GM18858 (cell line): ENCODE results near the gene HTRA1.

Experiments used
- ATAC-seq: cut with Tn5 transposase; IDR thresholded peaks from one replicate; pipeline ENCODE4 v1.9.1; 2021; ENCODE audit not compliant: unreplicated experiment

The HTRA1 gene

DNA sequence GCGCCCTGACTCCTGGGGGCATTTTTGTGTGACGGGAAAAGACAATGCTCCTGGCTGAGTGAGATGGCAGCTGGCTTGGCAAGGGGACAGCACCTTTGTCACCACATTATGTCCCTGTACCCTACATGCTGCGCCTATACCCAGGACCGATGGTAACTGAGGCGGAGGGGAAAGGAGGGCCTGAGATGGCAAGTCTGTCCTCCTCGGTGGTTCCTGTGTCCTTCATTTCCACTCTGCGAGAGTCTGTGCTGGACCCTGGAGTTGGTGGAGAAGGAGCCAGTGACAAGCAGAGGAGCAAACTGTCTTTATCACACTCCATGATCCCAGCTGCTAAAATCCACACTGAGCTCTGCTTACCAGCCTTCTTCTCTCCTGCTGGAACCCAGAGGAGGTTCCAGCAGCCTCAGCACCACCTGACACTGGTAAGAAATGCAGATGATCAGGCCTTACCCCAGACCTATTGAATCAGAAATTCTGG lies 6.7 kb upstream of the HTRA1 start, which contains the start of gene ARMS2:
Gene ARMS2, plus strand, starts transcription at position 51 of the 478 bp plus-strand sequence. Its CDS starts 75 bp downstream, at position 126.
- no peak for ATAC-seq

DNA sequence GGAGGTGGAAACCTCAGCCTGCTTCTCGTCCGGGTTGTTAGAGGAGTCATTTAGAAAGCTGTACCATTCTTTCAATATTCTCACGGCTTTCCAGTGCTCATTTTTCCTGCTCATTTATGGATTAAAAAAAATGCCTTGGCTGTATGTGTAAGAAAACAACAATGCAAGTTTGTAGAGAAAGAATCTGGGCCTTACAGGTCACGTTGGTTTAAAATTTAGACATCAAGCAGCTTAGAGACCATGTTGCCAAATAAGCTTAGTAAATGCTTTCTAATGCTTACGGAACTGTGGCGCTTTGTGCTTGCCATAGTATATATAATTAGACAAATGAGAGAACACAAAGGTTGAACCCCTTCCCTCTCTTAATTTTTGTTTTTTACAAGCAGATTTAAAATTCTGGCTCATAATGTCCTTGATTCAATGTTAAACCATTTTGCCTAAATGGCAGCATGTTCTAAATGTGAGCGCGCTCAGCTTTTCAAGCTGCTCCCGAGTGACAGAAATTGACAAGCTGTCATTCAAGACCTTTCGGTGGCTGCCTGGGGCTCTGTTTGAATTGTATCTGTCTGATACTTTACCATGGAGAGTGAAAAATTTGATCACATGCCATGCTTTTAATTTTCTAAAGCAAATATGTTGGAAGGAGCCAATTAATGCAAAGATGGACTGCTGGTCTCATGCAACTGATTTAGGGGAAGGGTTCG lies 5.8 kb upstream of the HTRA1 start:
- ATAC-seq: no peak

DNA sequence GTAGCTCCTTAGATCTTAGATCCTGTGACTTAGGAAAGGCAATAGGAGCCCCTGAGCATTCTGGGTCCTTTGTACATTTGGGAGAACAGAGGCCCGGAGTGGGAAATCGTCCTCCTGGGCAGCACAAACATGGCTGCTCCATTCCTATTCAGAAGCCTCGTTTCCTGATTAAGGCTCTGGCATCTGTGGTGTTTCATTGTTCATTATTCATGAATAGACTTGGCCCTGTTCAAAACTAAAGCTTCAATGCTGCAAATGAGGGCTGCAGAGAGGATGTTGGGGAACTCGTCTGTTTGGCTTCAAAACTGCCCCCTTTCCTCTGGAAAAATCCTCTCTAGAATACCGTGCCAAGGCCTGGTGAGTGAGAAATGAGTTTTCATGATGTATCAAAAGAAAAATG lies 3.4 kb upstream of the HTRA1 start:
- no peak for ATAC-seq

DNA sequence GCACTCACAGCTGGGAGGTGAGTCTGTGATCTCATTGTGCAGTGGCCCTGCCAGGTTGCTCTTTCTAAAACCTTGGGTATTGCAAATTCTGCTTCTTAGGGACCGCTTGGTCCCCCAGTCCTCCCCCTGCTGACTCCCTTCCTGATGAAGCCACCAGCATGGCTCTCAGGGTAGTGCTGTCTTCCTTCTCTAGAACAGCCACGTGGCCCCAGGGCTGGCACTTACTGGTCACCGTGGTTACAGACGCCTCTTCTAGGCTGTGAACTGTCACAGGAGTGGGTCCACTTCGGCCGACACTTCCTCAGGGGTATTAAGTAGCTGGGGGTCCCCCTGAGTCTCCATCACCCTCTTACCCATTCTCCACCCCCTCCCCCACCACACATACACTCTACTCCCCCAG lies 2.7 kb upstream of the HTRA1 start:
- ATAC-seq: no peak

DNA sequence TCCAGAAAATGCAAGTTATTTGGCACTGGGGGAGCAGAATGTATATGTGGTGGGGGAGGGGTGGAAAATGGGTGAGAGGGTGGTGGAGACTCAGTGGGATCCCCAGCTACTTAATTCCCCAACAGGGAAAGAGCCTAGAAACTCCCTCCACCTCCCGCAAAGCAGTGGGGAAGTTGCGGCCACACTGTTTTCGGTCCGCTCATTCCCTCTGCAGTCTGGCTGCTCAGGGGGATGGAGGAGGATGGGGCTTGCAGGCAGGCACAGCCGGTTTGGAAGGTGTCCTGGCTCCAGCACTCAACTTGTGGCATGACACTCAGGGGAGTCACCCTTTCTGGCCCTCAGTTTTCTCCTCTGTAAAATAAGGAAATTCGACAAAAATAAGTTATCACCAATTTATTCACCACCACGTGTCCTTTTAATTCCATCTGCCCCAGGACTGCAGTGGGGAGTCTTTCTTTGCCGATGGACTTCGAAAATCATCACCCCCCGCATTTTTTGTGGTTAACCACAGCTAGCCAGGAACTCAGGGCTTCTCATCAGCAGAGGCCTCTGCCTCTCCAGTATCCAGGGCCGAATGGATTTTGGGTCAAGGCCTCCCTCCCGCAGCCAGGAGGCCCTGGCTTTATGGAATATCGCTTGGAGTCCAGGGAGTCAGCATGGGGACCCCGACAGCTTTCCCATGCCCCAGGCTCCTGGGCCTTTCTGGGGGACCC lies 1.6 kb upstream of the HTRA1 start:
- no peak for ATAC-seq

DNA sequence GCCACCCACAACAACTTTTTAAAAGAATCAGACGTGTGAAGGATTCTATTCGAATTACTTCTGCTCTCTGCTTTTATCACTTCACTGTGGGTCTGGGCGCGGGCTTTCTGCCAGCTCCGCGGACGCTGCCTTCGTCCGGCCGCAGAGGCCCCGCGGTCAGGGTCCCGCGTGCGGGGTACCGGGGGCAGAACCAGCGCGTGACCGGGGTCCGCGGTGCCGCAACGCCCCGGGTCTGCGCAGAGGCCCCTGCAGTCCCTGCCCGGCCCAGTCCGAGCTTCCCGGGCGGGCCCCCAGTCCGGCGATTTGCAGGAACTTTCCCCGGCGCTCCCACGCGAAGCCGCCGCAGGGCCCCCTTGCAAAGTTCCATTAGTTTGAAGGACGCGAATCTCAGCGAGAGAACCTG lies 461 bp upstream of the HTRA1 start:
- ATAC-seq: no peak

DNA sequence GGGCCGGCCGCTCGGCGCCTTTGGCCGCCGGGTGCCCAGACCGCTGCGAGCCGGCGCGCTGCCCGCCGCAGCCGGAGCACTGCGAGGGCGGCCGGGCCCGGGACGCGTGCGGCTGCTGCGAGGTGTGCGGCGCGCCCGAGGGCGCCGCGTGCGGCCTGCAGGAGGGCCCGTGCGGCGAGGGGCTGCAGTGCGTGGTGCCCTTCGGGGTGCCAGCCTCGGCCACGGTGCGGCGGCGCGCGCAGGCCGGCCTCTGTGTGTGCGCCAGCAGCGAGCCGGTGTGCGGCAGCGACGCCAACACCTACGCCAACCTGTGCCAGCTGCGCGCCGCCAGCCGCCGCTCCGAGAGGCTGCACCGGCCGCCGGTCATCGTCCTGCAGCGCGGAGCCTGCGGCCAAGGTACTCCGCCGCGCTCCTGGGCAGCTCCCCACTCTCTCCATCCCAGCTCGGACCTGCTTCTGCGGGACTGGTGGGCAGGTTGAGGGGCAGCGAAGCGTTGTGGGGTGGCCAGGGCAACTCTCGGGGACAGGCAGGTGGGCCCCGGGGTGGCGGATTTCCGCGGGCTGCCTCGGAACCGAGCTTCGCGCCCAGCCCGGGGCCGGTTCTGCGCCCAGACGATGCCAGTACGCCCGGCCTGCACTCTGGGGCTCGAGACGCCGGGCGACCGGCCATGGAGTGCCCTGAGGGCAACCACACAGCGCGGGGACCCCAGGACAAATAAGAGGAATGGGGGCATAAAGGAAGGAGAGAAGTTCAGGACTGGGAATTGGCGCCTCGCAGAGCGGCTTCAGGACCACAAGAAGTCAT lies 578 bp downstream of the HTRA1 start:
- ATAC-seq: no peak

DNA sequence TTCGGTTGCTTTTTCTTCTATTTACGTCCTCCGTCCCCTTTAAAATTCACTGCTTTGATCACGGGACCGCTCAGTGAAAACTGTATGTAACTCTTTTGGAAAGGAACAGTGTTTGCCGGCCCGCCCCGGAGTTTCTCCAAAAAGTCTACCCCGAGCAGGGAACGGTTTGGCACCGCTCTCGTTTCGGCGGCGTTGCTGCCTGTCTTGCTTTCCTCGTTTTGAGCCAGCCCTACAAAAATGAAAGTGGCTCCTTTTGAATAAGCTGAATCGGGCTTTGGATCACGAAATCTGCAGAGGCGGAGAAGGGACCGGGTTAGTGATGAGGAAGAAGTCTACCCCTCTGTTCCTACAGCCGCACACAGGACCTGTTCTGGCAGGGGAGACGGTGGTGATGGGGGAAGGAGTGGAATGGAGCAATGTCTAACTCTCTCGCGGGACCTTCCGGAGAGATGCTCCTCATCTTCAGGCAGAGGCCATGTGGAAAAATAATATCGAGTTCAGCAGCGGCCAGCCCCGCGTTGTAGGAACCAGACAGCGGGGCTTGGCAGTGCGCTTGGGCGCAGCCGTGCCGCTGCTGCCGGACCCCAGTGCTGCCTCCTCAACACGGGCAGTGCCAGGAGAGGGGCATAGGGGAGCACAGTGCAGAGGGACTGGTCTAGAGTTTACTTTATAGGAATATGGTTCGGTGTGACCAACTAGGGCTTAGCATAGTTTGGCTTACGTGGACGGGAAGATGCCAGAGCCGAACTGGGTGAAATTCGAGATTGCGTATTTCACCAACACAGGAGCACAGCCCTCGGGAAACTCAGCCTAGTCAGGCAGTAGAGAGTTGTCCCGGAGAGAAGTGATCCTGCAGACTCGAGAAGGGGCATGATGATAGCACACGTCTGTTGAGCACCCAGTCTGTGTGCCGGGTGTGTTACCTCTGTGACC lies 1.4 kb downstream of the HTRA1 start:
- ATAC-seq: no peak

DNA sequence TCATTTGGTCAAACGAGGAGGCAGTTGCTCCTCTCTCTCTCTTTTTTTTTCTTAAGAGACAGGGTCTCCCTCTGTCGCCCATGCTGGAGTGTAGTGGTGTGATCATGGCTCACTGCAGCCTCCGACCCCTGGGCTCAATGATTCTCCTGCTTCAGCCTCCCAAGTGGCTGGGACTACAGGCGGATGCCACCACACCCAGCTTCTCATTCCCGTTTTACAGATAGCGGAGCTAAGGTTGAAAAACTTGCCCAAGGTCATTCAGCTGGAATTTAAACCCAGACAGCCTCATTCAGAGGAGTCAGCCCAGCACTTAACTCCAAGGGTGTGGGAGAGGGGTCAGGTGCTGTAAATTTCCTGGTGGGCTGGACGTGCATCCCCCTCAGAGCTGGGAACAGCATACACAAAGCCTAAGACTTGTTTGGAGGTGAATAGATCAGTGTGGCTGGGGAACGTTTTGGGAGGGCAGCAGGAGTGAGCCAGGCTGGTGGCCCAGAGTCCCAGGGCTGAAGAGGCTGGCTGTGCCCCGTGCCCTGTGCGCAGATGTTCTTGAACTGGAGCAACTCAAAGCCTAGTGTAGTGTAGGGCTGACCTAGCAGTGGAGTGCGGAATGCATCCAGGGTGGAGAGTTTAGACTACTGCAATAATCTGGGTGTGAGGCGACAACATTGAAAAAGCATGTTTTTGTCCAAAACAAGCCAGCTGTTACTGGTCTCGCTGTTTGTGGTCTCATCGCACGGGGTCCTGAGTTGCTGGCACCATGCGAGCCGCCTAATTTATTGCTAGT lies 2.3 kb downstream of the HTRA1 start:
- ATAC-seq: no peak

DNA sequence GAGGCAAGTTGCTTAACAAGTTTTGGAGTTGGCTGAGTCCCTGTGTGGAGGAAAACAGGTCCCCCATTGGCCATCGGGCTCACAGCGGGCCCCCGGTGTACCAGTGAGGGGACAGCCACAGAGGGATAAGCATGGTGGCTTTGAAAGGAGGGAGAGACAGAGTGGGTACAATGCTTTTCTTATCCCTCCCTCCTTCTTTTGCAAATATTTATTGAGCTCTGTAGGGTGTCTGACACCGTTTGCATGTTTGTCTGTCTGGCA lies 2.8 kb downstream of the HTRA1 start:
- no peak for ATAC-seq

DNA sequence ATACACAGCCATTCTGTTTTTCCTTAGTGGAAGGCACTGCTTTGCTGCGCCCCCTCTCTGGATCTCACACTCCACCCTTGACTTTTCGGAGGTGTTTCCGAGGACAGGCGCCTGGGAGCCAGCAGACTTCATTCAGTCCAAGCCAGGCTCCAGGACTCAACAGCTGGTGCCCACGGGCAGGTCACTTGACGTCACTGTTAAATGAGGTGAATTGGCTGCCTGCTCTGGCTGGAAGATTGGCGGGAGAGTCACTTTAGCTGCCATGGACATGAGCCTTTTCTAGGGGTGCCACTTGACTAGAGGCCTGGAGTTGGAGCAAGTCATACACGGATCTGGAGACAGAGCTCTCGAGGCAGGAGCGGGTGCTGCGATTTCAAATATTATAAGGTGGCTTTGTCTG lies 3.2 kb downstream of the HTRA1 start:
- ATAC-seq: no peak

DNA sequence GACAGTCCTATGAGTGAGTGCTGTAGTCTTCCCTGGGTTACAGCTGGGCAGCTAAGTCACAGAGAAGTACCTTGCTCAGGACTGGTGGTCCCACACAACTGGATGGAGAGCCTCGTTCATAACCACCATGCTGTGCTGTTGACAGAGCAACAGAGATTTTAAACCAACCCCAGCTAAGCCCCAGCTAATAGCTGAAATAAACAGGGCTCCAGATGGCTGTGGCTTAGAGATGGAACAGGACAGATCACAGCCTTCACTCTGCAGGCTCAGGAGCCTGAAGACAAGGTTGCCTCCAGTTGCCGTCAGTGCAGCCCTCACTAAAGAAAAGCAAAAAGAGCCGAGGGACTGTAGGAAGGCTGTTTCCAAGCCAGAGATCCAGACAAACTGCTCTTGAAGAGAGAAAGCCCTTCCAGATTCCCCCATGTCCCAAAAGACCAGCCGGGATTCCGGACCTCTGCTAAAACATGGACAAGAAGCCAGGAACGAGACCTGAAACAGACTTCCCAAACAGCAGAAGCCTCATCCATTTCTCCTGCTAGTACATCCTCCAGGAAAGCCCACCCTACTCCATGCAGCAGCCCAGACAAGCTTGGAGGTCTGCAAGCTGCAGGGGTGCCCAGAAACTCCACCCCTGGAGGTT lies 4.2 kb downstream of the HTRA1 start:
- ATAC-seq: no peak

DNA sequence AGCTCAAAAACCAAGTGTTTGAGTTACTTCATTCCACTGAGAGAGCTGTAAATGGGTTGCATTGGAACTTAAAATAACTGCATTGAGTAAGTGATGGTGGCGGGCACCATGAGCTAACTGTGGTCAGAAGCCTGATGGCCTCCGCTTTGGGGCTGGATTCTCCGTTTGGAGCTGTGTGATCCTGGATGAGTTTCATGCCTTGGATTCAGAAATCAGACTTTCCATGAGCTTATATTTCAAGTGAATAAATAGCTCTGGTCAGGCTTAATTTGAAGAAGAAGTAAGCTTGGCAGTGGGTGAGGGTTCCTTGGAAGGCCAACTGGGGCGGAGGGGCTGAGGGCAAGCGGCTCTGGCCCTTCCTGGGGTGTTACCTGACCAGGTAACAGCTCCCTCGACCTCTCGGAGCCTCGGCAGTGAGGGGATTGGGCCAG lies 5.6 kb downstream of the HTRA1 start:
- ATAC-seq: no peak

DNA sequence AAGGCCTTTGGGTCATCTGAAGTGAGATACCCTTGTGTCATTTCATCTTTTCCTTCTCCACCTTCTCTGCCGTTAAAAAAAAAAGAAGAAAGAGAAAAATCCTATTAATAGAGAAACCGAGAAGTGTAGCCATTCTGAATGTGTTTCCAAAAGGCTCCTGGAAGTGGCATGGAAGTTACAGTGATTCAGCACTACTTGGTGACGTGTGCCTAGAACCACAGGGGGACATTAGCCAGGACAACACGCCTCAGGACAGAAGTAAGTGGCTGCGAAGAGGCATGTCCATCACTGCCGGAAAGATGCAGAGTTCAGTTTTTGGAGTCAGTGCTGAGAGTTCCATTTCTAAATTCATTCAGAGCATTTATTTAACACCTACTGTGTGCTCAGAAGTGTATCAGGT lies 6.3 kb downstream of the HTRA1 start:
- ATAC-seq: no peak

DNA sequence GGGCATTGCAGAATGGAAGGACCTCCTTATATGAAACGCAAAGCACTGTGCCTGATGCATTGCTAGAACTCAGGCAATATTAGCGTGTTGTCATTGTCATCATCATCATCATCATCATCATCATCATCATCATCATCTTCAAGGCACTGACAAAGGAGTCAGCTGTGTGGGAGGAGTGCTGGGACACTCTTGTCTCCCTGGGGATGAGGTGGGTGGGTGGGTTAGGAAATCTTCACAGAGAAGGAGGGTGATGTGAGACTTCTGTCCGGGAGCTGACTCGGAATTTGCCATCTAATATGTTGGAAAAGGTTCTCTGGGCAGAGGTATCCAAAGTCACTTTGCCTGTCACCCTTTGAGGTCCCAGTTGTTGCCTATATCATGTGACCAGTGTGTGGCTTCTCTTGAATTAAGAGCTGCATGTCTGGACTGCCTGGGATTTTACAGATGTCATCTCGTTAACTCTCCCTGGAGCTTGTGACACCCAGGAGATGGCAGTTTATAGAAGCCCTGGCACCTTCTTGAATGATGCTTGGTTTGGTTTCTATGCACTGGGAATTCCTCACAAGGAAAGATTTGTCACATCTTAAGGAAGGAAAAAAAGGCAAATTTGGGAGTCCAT lies 7.1 kb downstream of the HTRA1 start:
- no peak for ATAC-seq

DNA sequence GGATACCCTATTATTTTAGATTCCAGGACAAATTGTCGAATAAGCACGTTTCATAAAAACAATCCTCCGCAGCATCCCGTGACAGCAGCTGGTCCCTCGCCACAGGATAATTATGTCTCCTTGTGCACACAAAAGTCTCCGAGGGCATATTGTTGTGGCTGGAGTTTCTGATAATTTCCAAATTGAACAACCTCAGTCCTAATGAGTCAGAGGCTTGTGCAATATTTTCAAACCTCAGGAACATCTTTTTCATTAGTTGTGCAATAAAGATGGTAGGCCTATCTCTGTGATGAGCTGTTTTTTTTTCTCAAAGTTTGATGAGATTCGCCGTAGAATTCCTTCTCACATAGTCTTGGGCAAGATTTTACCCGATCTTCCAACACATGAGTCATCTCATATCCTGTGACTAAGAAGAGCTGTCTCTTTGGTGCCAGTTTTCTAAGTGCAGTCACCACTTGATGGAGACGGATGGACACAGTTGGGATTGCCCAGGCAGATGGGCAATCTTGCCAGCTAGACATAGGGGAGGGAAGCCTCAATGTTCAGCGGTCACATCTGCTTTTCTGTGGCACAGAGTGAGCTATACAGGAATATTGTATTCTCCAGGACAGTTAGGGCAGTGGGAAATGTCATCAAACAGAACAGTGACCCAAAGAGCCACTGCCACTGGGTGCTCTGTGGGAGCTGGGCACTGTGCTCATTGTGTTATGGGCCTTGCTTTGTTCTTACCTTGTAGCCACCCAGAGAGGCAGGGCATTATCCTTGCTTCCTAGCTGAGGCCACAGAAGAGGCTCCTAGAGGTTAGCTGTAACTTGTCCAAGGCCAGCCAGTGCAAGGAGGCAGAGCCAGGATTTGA lies 7.8 kb downstream of the HTRA1 start:
- no peak for ATAC-seq

DNA sequence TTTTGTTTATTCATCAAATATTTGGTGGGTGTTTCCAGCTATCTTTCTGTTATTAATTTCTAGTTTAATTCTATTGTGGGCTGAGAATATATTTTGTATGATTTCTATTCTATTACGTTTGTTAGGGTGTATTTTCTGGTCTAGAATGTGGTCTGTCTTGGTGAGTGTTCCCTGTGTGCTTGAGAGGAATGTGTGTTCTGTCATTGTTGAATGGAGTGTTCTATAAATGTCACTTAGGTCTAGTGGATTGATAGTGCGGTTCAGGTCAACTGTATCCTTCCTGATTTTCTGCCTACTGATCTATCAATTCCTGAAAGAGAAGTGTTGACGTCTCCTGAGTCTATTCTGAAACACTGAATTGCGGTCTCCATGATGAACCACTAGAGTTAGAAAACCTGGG lies 8.5 kb downstream of the HTRA1 start:
- ATAC-seq: no peak

DNA sequence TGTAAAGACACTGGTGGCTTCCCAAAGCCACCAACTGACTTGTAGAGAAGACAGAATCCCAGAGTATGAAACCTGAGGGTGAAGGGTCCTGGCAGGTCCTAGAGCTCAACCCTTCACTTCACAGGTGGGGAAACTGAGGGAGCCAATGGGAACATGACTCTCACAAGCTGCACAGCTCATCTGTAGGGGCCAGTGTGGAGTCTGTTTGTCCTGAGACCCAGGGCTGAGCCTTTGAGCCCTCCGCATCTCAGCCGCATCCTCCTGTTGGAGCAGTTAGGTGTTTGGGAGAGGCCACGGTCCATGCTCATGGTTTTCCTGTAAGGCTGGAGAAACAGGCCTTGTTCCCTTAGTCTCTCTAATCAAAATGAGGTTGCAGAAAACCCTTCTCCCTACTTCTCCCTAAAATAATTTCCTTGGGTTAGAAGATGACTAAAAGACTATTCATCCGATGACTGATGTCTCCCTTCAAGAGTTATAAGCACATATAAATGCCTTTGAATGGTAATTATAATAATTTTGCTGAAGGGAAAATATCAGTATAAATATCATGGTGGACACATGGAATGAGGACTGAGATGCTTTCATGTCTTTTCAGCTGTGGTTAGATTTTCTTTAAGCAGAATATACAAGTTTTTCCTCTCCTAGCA lies 10.3 kb downstream of the HTRA1 start:
- ATAC-seq: no peak
